Stimulated activated CD4-positive, alpha-beta T cell treated with anti-CD3 and anti-CD28 coated beads, Interleukin-2, amount 100 ng/mL, for 48 hours (primary cell): ENCODE measurements around the gene RIPOR2.
"Not testable (repeated sequence)": the region's sequence is repeated elsewhere in the genome, so short reads cannot be mapped to it uniquely, and the experiment has no call there.

Experiments
- DNase-seq, 2 donors: peaks; one replicate each; pipeline ENCODE4 v3.0.0-alpha.2; 2020

Gene RIPOR2

GRCh38 chr6:24797596-24798216 lies 138.1 kb downstream of the RIPOR2 start:
- DNase-seq, result no peak

GRCh38 chr6:24796616-24797290 lies 139.0 kb downstream of the RIPOR2 start:
- DNase-seq, result no peak

GRCh38 chr6:24795106-24795505 lies 140.7 kb downstream of the RIPOR2 start:
- no peak for DNase-seq

GRCh38 chr6:24788031-24788665 lies 147.6 kb downstream of the RIPOR2 start:
- no peak for DNase-seq

GRCh38 chr6:24780206-24780605 lies 155.6 kb downstream of the RIPOR2 start:
- no peak for DNase-seq

- DNase-seq, result no peak
Observed at GRCh38 chr6:24779416-24780016, 156.2 kb downstream of the RIPOR2 start.

- no peak for DNase-seq
Observed at GRCh38 chr6:24778878-24779277, 156.9 kb downstream of the RIPOR2 start.

GRCh38 chr6:24778121-24778520 lies 157.6 kb downstream of the RIPOR2 start:
- no peak for DNase-seq

GRCh38 chr6:24777227-24777626 lies 158.5 kb downstream of the RIPOR2 start:
- DNase-seq, result no peak

GRCh38 chr6:24775520-24776058 lies 160.2 kb downstream of the RIPOR2 start:
- DNase-seq, result no peak

- DNase-seq, result peak; percentile 99
Observed at GRCh38 chr6:24774696-24775519, 160.9 kb downstream of the RIPOR2 start, which contains the start of gene GMNN. TSS of gene GMNN (plus strand) at chr6:24774937. CDS start at chr6:24777247, 2,310 bp downstream.

- DNase-seq, result no peak
Observed at GRCh38 chr6:24768361-24768760, 167.4 kb downstream of the RIPOR2 start.

GRCh38 chr6:24766680-24767462 lies 168.9 kb downstream of the RIPOR2 start:
- no peak for DNase-seq

- DNase-seq, result not testable (repeated sequence)
Observed at GRCh38 chr6:24765968-24766367, 169.8 kb downstream of the RIPOR2 start.

GRCh38 chr6:24764833-24765828 lies 170.6 kb downstream of the RIPOR2 start:
- not testable (repeated sequence) for DNase-seq

GRCh38 chr6:24763578-24763977 lies 172.2 kb downstream of the RIPOR2 start:
- DNase-seq, result no peak

- no peak for DNase-seq
Observed at GRCh38 chr6:24761851-24762250, 173.9 kb downstream of the RIPOR2 start.

GRCh38 chr6:24761193-24761835 lies 174.4 kb downstream of the RIPOR2 start:
- no peak for DNase-seq

GRCh38 chr6:24760210-24760609 lies 175.6 kb downstream of the RIPOR2 start:
- DNase-seq, result no peak

- no peak for DNase-seq
Observed at GRCh38 chr6:24759718-24760117, 176.0 kb downstream of the RIPOR2 start.
